Stimulated activated CD8-positive, alpha-beta memory T cell treated with anti-CD3 and anti-CD28 coated beads, Interleukin-2, amount 100 ng/mL, for 48 hours (primary cell): Measurements from ENCODE around the gene EVA1C.

ENCODE experiments used
- DNase-seq, 2 donors: peaks; one replicate each; pipeline ENCODE4 v3.0.0-alpha.2; 2020; ENCODE audit warnings: low read depth in 2 of 2

EVA1C gene

DNA sequence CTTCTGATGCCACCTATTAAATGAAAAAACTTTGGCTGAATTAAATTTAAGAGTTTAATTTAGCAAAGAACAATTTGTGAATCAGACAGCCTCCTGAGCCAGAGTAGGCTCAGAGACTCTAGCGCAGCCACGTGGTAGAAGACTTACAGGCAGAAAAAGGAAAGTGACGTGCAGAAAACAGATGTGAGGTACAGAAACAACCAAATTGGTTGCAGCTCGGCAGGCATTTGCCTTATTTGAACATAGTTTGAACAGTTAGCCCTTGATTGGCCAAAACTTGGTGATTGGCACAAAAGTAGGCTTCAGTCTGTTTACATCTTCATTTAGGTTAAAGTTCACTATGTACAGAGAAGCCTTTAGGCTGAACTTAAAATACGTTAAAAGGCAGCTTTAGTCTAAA lies 149.9 kb downstream of the EVA1C start:
- no peak for DNase-seq

DNA sequence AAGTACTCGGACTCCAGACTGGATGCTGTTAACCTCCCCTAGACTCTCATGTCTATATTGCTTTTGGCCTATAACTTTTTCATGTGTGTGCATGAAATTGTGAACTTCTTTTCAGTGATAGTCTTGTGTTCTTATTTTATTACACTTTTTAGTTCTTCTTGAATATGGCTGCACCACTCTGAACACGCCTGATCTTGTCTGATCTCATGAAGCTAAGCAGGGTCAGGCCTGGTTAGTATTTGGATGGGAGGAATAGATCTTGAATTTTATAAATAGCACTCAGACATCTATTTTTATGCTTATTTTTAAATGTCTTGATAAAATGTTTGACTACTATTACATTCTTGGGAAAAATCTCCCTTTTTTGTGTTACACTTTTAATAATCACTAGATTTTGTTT lies 150.4 kb downstream of the EVA1C start:
- DNase-seq: no peak
